ENCODE results near the gene HTRA2.
"Not testable (repeated sequence)": the region's sequence is repeated elsewhere in the genome, so short reads cannot be mapped to it uniquely, and the experiment has no call there.

HTRA2 gene

DNA sequence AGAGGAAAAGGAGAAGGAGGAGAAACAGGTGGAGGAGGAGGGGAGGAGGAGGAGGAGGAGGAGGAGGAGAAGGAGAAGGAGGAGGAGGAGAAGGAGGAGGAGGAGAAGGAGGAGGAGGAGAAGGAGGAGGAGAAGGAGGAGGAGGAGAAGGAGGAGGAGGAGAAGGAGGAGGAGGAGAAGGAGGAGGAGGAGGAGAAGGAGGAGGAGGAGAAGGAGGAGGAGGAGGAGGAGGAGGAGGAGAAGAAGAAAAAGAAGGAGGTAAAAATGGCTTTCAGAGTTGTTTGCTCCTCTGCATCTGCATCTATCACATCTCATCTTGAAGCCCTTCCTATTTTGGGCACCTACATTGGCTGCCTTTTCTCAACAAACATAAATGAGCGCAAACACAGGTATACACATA is 31.3 kb downstream of the HTRA2 start:
- not testable (repeated sequence) for DNase-seq (ENCODE audit: low read depth in 3 of 3)

DNA sequence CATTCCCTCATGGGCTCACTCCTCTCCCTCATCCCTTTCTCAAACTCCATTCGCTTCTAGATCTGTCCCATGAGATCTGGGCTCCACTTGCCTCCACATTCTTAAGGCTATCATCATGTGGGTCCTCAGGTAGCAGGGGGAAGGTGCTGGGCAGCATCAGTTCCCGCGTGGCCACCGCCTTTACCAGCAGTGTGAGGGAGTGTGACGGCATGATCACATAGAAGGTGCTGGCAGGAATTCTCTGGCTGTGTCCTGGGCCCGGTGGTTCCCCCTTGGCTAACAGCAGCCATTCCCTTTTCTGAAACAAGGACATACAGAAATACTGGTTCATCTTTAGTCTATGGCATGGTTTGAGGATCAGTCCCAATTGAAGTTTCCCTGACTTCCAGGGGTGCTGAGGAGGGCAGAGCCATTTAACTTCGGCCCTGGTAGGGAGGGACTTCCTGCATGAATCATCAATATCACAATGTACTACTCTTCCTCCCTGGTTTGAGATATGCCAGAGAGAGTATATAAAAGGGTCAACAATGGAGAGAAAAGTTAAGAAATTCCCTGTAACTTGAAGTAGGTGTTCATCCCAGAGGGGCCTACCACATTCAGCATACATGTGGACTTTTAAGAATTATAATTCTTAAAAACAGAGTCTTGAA is 32.5 kb downstream of the HTRA2 start:
- no peak for DNase-seq (ENCODE audit: low read depth in 3 of 3)

DNA sequence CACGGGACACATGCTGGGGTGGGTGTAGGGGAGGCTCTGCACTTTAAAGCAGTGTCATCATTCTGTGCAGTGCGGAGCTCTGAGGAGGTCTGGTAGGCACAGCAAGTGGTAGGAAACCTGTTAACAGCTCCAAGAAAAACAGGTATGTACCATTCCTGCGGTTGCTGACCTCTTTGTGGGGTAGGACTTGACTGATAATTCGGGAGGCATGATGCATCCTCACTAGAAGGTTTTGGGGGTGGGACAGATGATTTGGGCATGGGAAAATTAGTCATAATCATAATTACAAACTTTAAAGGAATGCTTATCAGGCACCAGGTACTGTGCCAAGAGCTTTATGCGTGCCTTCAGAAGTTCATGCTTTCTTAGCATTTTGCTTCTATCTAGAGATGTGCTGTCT is 34.5 kb downstream of the HTRA2 start:
- DNase-seq (ENCODE audit: low read depth in 3 of 3), result no peak

DNA sequence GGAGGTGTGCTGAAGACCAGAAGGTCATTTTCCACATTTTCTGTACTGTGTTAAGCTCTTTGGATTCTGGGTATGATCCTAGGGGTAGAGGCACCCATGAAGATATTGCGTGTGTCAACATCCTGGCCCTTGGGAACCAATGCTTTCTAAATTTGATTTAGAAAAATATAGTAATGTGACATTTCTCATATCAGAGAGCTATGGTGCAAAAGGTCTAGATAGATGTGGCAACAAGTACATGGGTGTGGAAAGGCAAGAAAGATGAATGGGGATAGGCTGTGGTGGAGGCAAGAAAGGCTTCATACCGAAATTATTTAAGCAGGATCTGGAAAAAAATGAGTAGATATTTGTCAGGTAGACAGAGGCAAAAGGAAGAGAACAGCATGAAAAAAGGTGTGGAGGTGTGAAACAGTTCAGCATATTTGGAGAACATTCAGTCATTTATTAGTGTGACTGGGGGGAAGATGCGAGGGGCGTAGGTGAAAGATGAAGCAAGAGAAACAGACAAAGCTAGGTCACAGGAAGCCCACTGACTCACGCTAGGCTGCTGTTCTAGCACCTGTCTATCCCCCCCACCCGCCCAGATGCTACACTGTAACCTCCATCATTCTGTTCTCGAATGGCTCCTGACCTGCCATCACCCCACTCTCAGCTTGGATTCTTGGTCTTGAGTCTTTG is 36.5 kb downstream of the HTRA2 start:
- no peak for DNase-seq (ENCODE audit: low read depth in 3 of 3)

DNA sequence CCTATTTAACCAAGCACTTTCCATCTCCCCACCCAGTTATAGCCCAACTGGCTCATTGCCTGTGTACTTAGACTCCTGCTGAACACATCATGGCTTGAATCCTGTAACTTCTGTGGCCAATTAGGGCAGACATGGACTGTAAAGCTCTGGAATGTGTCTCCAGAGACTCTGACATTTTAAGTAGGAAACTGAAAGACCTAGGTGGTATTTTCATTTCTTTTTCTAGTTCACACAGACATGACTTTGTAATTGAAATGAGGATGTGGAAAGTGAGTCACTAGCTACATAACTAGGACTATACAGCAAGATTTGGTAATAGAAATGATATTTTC is 37.0 kb downstream of the HTRA2 start:
- DNase-seq (ENCODE audit: low read depth in 3 of 3), result no peak

DNA sequence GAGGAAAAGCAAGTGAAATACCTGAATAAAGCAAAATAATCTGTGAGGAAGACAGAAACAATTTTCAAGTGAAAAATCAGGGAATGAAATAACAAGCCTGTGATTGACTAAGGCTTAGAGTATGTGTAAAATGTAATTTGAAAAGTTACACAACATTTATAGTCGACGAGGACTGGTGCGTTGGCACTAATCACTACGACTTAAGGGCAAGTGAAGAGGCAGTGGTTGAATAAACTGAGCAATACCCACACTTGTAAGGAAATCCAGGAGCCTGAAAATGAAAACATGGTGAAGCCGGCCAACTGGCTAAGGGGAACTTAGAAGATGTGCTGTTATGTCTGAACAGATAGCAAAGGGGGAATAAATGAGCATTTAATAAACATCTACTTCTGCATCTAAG is 38.1 kb downstream of the HTRA2 start:
- DNase-seq (ENCODE audit: low read depth in 3 of 3), result no peak

DNA sequence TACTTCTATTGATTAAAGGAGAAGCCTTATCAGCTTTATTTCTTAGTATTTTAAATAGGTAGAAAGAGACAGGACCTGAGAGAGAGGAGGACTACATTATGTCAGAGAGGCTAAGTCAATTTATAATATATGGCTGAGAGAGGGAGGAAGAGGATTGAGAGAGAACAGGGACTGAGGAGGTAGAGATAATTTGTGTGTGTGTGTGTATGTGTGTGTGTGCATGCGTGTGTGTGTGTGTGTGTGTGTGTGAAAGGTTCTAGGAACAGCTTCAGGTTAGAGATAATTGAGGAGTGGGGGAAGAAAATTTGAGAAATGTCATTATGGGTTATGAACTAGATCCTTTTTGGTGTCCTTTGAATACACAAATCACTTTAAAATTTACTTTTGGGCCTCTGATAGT is 40.0 kb downstream of the HTRA2 start:
- no peak for DNase-seq (ENCODE audit: low read depth in 3 of 3)

DNA sequence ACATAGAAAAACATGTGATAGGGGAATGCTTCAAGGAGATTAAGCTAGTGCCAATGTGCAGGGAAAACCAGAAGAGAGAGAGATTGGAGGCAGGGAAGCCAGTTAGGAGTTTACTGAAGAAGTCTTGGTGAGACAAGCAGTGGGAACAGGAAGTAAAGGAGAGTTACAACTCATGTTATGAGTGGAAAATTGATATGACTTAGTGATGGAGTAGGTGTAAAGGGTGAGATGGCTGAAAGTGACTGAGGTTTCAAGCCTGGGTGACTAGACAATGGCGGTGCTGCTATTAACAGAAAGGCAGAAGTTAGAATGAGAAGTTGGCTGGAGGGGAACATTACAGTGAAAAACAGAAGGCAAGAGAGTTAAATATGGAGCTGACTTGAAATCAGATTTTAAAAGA is 41.3 kb downstream of the HTRA2 start:
- no peak for DNase-seq (ENCODE audit: low read depth in 3 of 3)

DNA sequence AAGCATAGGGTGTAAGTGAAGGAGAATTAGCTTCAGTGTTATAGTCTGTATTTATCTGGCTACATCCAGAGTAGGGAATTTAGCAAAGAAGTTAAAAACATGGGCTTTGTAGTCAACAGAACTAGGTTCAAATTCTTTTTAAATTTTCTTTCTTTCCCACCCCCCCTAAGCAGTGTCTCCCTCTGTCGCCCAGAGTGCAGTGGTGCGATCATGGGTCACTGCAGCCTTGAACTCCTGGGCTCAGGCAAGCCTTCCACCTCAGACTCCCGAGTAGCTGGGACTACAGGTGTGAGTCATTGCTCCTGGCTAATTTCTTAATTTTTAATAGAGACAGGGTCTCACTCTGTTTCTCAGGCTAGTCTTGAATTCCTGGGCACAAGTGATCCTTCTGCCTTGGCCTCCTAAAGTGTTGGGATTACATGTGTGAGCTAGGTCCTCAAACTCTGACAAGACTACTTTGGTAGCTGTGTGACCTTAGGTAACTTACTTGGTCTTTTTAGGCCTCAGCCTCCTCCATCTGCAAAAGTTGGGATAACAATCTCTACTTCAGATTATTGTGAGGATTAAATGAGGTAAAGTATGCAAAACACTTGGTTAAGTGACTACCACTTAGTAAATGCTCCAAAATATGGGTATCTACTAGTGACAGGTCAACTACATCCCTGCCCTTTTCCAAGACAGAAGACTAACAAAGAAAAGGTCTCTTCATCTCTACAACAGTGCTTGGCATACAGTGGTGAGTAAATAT is 42.6 kb downstream of the HTRA2 start:
- no peak for DNase-seq (ENCODE audit: low read depth in 3 of 3)

DNA sequence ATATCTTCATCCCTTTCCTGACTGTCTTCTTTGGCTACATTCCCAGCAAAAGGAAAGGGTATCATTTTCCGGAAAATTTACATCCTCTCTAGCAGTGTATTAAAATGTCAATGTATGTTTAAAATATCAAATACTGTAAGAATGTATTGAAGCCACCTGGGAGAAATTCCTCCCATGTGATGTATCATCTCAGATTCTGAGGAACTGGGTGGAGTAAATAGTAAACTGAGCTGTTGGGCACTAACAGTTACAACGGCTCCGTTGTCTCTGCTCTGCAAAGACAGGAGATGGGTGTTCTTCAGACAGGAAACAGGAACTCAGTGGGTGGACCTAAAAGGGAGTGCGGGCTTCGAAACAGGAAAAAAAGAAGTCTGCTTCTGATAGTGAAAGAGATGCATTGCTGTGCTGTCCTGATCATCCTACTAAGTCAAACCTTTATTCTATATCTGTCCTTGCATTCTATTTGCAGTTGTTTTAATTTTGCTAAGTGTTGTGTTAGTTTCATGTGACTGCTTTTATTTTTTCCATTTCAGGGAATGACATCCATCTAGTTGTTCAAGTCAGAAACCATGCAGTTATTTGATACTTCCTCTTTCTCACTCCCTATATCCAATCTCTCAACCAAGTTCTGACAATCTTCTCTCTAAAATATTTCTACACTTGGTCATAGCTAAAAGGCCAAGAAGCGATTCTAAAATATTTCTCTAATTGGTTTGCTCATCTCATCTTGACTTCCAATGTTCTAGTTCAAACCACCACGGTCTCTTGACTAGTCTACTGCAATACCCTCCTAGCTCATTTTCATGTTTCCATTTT is 44.2 kb downstream of the HTRA2 start:
- DNase-seq (ENCODE audit: low read depth in 3 of 3), result no peak

DNA sequence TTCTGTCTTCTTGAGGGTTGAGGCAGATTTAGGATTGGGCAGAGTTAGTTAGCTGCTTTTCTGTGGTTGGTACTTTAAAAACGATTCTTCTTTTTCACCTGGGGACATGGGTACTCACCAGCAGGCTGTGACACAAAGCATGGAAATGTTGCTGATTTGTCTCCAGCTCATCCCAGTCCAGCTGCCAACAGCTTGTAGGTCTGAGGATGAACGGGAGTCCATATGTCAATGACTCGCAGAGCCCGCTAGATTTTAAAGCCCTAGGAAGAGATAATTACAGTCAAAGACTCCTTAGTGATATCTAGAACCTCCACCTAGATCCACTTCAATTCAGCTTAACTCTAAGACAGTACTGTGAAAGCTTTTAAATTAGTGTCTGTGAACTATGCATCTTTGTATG is 45.6 kb downstream of the HTRA2 start:
- DNase-seq (ENCODE audit: low read depth in 3 of 3), result no peak

DNA sequence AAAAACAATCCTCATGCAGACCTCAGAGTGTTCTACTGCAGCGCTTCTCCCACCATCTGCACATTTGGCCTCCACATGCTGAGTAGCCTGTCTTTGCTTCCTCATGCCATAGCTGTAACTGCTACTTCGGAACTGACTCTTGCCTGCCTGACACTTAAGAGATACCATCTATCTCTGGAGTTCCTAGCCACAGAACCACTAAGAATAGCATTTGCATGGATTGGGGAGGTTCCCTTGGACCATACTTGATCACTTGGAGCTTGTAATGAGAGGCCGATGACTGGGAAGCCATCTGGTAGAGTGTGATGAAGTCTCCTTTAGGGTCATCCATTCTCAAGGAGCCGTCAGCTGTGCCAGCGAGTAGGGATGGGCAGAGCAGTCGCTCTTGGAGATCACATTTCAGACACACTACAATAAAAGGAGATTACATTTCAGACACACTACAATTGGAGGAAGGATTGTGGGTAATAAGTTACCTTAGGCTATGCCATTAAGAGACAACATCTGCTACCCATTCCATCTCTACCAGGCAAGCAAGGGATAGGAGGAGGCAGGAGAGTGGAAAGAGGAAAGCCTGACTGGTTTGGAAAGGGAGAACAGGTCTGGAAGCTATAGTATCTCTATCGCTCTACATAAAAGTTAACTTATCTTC is 46.6 kb downstream of the HTRA2 start:
- no peak for DNase-seq (ENCODE audit: low read depth in 3 of 3)

DNA sequence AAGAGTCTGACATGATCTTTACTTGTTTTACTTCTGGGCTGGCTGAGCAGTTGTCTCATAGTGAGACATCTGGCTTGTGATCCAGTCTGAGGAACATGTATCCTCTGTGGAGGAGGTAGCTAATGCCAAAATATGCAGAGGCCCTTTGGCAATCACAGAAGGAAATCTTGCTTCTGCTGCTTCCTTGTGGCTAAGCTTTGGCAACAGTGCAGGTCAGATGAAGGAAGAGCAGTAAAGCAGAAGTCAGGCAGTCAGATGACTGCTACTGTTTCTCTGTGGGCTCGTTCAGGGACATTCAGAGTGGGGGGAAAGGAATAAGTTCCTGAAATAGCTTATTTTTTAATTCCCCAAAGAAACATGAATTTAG is 47.1 kb downstream of the HTRA2 start:
- DNase-seq (ENCODE audit: low read depth in 3 of 3), result no peak

DNA sequence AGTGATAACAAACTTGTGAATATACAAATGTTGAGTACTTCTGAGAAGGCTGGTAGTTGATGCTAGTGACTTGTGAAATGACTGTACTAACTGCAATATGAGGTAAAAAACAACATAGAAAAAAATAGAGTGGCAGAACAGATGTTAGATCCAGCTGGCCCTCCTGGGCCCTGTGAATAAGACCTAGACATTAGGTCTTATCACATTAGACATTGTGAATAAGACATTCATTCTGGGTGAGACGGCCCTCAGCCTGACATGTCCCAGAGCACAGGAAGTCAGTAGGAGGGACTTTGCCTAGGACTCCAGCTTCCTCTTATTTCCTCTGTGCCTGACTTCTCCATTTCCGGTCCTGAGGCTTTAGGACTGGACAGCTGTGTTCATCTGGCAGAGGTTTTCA is 47.7 kb downstream of the HTRA2 start:
- DNase-seq (ENCODE audit: low read depth in 3 of 3), result no peak

DNA sequence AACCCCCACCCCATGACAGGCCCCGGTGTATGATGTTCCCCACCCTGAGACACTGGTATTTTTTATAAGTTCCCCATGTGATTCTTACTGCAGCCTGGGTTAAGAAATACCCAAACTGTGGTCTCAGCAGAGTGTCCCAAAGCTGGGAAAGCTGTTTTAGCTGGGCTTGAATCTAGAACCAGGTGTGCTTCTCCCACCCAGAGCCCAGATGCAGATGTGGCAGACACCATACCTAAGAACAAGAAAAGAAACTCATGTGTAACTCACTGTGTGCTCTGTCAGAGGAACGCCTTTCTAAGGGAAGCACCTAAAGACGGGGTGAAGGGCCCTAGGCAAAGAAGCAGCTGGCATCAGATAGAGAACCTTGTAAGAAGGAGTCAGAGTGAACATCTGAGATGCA is 48.7 kb downstream of the HTRA2 start:
- no peak for DNase-seq (ENCODE audit: low read depth in 3 of 3)

DNA sequence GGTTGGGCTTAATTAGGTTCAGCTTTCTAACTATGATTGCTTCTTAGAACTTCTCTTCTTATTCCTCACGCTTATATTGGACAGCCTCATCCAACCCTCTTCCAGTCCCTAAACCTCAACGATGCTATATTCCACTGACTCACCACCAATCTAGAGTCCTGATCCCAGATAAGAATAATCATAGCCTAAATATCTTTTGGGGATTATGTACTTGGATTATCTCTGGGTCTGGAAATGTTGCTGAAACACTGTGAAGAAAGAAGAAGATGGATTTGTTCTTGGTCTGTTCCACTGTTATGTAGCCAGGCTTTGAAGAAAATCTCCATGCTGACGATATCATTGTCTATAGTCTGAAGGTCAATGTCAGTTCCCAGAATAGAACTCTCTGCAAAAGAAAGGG is 51.7 kb downstream of the HTRA2 start:
- DNase-seq (ENCODE audit: low read depth in 3 of 3), result no peak

DNA sequence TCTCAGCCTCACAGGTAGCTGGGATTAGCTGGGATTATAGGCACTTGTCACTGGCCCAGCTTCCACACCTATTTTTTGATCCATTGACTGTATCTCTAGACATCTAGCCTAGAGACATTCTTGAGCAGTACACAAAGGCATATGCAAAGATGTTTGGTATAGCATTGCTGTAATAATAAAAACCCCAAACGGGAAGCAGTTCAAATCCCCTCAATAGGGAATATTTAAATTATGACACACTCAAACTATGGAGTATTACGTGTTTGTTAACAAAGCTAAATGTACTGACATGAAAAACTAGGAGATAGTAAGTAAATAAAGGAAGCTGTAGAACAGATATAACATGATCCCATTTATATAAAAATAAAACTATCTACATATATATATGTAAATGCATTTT is 52.5 kb downstream of the HTRA2 start:
- DNase-seq (ENCODE audit: low read depth in 3 of 3), result no peak
